HCT116 (cell line): ENCODE measurements around the gene NME9. TPM values are rescaled to one million over a fixed set of nuclear protein-coding genes. Genes with fewer than 3 reads are reported as not detected.

Experiments
- ATAC-seq: fragments of 200-7000 bp; cut with Tn5 transposase; 2 replicates; pipeline ENCODE4 v1.9.1; 2020; ENCODE audit warnings: mild to moderate bottlenecking, moderate library complexity
- BruUV-seq: library from RNA; stranded (reverse); fragments of 400-500 nt; replicated peaks from 2 replicates; lab custom pipeline; 2021; lab: Mats Ljungman, UMichigan
- CTCF ChIA-PET: fragments of 300-600 bp; sonication (Branson Sonifier 250); formaldehyde crosslinking; loops from one replicate; lab custom pipeline; 2021; ENCODE audit warnings: antibody characterized with exemption; lab: Charles Lee
- POLR2A ChIA-PET: fragments of 300-600, 350-600 bp; sonication (Branson Sonifier 250); formaldehyde crosslinking; loops from one replicate; lab custom pipeline; 2021; ENCODE audit warnings: antibody characterized with exemption; lab: Charles Lee
- RAD21 ChIA-PET, 2 experiments: fragments of 300-600 bp; sonication (Branson Sonifier 250); formaldehyde crosslinking; loops; one replicate each; lab custom pipeline; 2023; ENCODE audit warnings: low total read pairs in 2 of 2; ENCODE audit not compliant: uncharacterized antibody in 2 of 2, unreplicated experiment in 2 of 2, low non-redundant PET in 1 of 2; lab: Charles Lee
- DNase-seq: peaks from one replicate; pipeline ENCODE4 v3.0.0-alpha.2; 2010; ENCODE audit warnings: low read depth, low spot score
- H2AFZ ChIP-seq: fragments of 200-600 bp; shearing (Covaris generic), sonication (generic); 2 replicates; pipeline ENCODE4 v1.6.1; 2017; ENCODE audit warnings: low read depth, mixed run types, mixed read lengths, antibody characterized with exemption, low read length; ENCODE audit not compliant: poor library complexity, severe bottlenecking
- H3K27ac ChIP-seq: 2 replicates; pipeline ENCODE4 v1.5.1; 2012; ENCODE audit warnings: low read depth, low read length
- H3K27me3 ChIP-seq: fragments of 200-600 bp; sonication (generic); 2 replicates; pipeline ENCODE4 v1.6.1; 2016; ENCODE audit warnings: mixed run types, low read length, mixed read lengths; ENCODE audit not compliant: insufficient read depth
- H3K36me3 ChIP-seq, 2 experiments: fragments of 200-500 bp in 1 of 2; fragments of 200-600 bp in 1 of 2; sonication (Bioruptor generic) in 1 of 2; sonication (generic) in 1 of 2; 2 replicates each; pipeline versions ENCODE4 v1.5.1 to v1.6.1; 2014 to 2016; ENCODE audit warnings: low read length in 2 of 2, inconsistent platforms in 1 of 2, mixed read lengths in 1 of 2, mixed run types in 1 of 2; ENCODE audit not compliant: insufficient read depth in 2 of 2, control insufficient read depth in 1 of 2
- H3K4me1 ChIP-seq, 2 experiments: fragments of 200-600 bp in 1 of 2; sonication (generic) in 1 of 2; 2 replicates each; pipeline versions ENCODE4 v1.5.1 to v1.6.1; 2012 to 2017; ENCODE audit warnings: low read length in 2 of 2, inconsistent platforms in 1 of 2, mild to moderate bottlenecking in 1 of 2, mixed read lengths in 1 of 2, mixed run types in 1 of 2, moderate library complexity in 1 of 2; ENCODE audit not compliant: insufficient read depth in 2 of 2, control insufficient read depth in 1 of 2
- H3K4me2 ChIP-seq: fragments of 200-600 bp; sonication (generic); 2 replicates; pipeline ENCODE4 v1.6.1; 2017; ENCODE audit warnings: mixed run types, low read length, mixed read lengths
- H3K4me3 ChIP-seq, 2 experiments: fragments of 200-600 bp in 1 of 2; sonication (generic) in 1 of 2; replicated peaks in 1 of 2; 2 replicates each; pipeline ENCODE4 v1.5.1; 2011 to 2016; ENCODE audit warnings: low read length in 2 of 2, control low read depth in 1 of 2, low read depth in 1 of 2, mild to moderate bottlenecking in 1 of 2, mixed read lengths in 1 of 2, mixed run types in 1 of 2
- H3K79me2 ChIP-seq: fragments of 200-600 bp; sonication (generic); 2 replicates; pipeline ENCODE4 v1.6.1; 2017; ENCODE audit warnings: mild to moderate bottlenecking, mixed run types, low read length, moderate library complexity, mixed read lengths; ENCODE audit not compliant: insufficient read depth
- H3K9ac ChIP-seq: fragments of 200-600 bp; sonication (generic); 2 replicates; pipeline ENCODE4 v1.6.1; 2016; ENCODE audit warnings: low read length, mixed read lengths
- H3K9me2 ChIP-seq: fragments of 200-600 bp; sonication (generic), shearing (Covaris generic); 2 replicates; pipeline ENCODE4 v1.6.1; 2017; ENCODE audit warnings: mixed run types, mild to moderate bottlenecking, moderate library complexity; ENCODE audit not compliant: insufficient read depth
- H3K9me3 ChIP-seq, 2 experiments: fragments of 200-500 bp in 1 of 2; fragments of 200-600 bp in 1 of 2; sonication (Bioruptor generic) in 1 of 2; sonication (generic) in 1 of 2; 2 replicates each; pipeline ENCODE4 v1.6.1; 2014 to 2017; ENCODE audit warnings: low read length in 2 of 2, mixed read lengths in 2 of 2, inconsistent platforms in 1 of 2, low read depth in 1 of 2, mild to moderate bottlenecking in 1 of 2, mixed run types in 1 of 2, moderate library complexity in 1 of 2; ENCODE audit not compliant: control insufficient read depth in 1 of 2, insufficient read depth in 1 of 2
- H4K20me1 ChIP-seq: fragments of 200-600 bp; sonication (generic), shearing (Covaris generic); 2 replicates; pipeline ENCODE4 v1.6.1; 2017; ENCODE audit warnings: mixed run types, mild to moderate bottlenecking, moderate library complexity; ENCODE audit not compliant: insufficient read depth
- CTCF ChIP-seq, 3 experiments: fragments of 200-600 bp in 1 of 3; sonication (generic) in 1 of 3; IDR thresholded peaks in 2 of 3; conservative IDR thresholded peaks in 1 of 3; 2 replicates each; pipeline ENCODE4 v1.5.1; 2012 to 2017; ENCODE audit warnings: low read depth in 2 of 3, low read length in 2 of 3, antibody characterized with exemption in 1 of 3, borderline replicate concordance in 1 of 3, control low read depth in 1 of 3, mild to moderate bottlenecking in 1 of 3, mixed read lengths in 1 of 3, mixed run types in 1 of 3, moderate library complexity in 1 of 3; ENCODE audit not compliant: insufficient read depth in 1 of 3
- RAD21 ChIP-seq: IDR thresholded peaks from 2 replicates; pipeline ENCODE4 v1.6.1; 2012; ENCODE audit warnings: low read depth, mild to moderate bottlenecking
- SIN3A ChIP-seq: IDR thresholded peaks from 2 replicates; pipeline ENCODE4 v1.6.1; 2012; ENCODE audit warnings: low read depth
- YY1 ChIP-seq: IDR thresholded peaks from 2 replicates; pipeline ENCODE4 v1.6.1; 2011; ENCODE audit warnings: low read length, low read depth, moderate library complexity, mild to moderate bottlenecking; ENCODE audit not compliant: insufficient replicate concordance; ENCODE audit errors: extremely low read depth
- intact Hi-C: fragments of 100-400 bp; cut with micrococcal nuclease; formaldehyde crosslinking; loops from 2 replicates; pipeline ENCODE4 v1.10.0; 2022
- total RNA-seq: library from RNA; stranded (reverse); gene quantifications from one replicate; pipeline ENCODE4 v1.2.1, GENCODE V29; 2021; ENCODE audit not compliant: unreplicated experiment

The NME9 gene
- total RNA-seq, 1 experiment from 2014 or later, result 0.79 TPM

GRCh38 chr3:138329984-138330293 lies 288 bp upstream of the NME9 start:
- ATAC-seq (no peak), DNase-seq (no peak)
- intact Hi-C loops, result loop anchor here (5.0 kb wide), 3 partner anchors 213 to 592 kb away; partner anchors contain the start of gene DZIP1L
- Histone ChIP-seq H2AFZ (peak overlapping the region; percentile 98), H3K4me1 (peaks cover 4 to 30% of the 10 kb centered on the region in 2 experiments; a peak in 3 of 4 replicates), H3K4me3 (peak overlapping the region; percentile 49 to 73), H3K9me3 (no peaks in the 10 kb centered on the region), H3K4me2 (peak overlapping the region; percentile 99), H3K27me3 (no peaks in the 10 kb centered on the region), H3K9ac (no peak overlapping the region), H3K79me2 (no peaks in the 10 kb centered on the region), H3K36me3 (no peaks in the 10 kb centered on the region), H3K27ac (no peak overlapping the region), H4K20me1 (no peaks in the 10 kb centered on the region), H3K9me2 (no peaks in the 10 kb centered on the region)
- BruUV-seq, result no TSS peak
- POLR2A ChIA-PET, result no interaction called here
- CTCF ChIA-PET, result no interaction called here
- TF ChIP-seq SIN3A, result no peak
- RAD21 ChIA-PET, result no interaction called here

GRCh38 chr3:138328341-138328740 lies 1.3 kb downstream of the NME9 start:
- no peak overlapping the region for H3K9ac ChIP-seq
- POLR2A ChIA-PET, result interaction anchor here (0.6 to 0.8 kb wide), 2 partner anchors 22 to 135 kb away, joined by 3 read pairs; no protein-coding TSS in a partner anchor
- H3K27me3 ChIP-seq, result no peaks in the 10 kb centered on the region
- H3K36me3 ChIP-seq, result no peaks in the 10 kb centered on the region
- H4K20me1 ChIP-seq, result no peaks in the 10 kb centered on the region
- no peak overlapping the region for H3K27ac ChIP-seq
- no peaks in the 10 kb centered on the region for H3K9me3 ChIP-seq
- peak overlapping the region; percentile 66 for H2AFZ ChIP-seq
- RAD21 ChIA-PET, result no interaction called here
- ATAC-seq, result no peak
- 0 out of 2 replicates have a peak, but pooled peaks have one; percentile 18 for TF ChIP-seq RAD21
- TF ChIP-seq CTCF (IDR thresholded peaks at IDR 0.05 in 2 of 3, conservative IDR thresholded peaks at IDR 0.05 in 1 of 3; ENCODE audit: borderline replicate concordance in 1 of 3, insufficient read depth in 1 of 3, low read depth in 2 of 3, low read length in 2 of 3), result peak; percentile 31 to 43 (median 34); a peak in 4 of 6 replicates
- TF ChIP-seq YY1, result no peak
- no TSS peak for BruUV-seq
- no peak for DNase-seq
- H3K4me3 ChIP-seq, result peak overlapping the region in 1 of 2 experiments; percentile 73; a peak in 2 of 4 replicates
- intact Hi-C loops, result loop anchor here (5.0 kb wide), 2 partner anchors 211 to 261 kb away; partner anchors contain the start of gene DZIP1L
- no peaks in the 10 kb centered on the region for H3K79me2 ChIP-seq
- no peaks in the 10 kb centered on the region for H3K9me2 ChIP-seq
- CTCF ChIA-PET, result interaction anchor here (0.9 to 1.6 kb wide), 6 partner anchors 7 to 607 kb away, joined by 3 to 5 read pairs (median 4); partner anchors contain the start of gene MRAS
- H3K4me2 ChIP-seq, result peak overlapping the region; percentile 99
- peaks cover 4 to 30% of the 10 kb centered on the region in 2 experiments; a peak in 3 of 4 replicates for H3K4me1 ChIP-seq
